ENCODE measurements around the gene LINGO1. TPM values are rescaled to one million over a fixed set of nuclear protein-coding genes. Genes with fewer than 3 reads are reported as not detected.

The LINGO1 gene
- total RNA-seq, 1 donor from 2014 or later: 18.8 TPM

- TF ChIP-seq CTCF (IDR thresholded peaks at IDR 0.05; ENCODE audit: unreplicated experiment): no peak
- H3K27me3 Mint-ChIP-seq (ENCODE audit: unreplicated experiment): peaks cover 11% of the 10 kb centered on the region
- no peak for DNase-seq (ENCODE audit: low spot score)
- no peak overlapping the region for H3K4me3 Mint-ChIP-seq (ENCODE audit: unreplicated experiment)
- no peaks in the 10 kb centered on the region for H3K4me1 Mint-ChIP-seq (ENCODE audit: unreplicated experiment)
- no peak overlapping the region for H3K27ac Mint-ChIP-seq (ENCODE audit: unreplicated experiment)
- H3K36me3 Mint-ChIP-seq (ENCODE audit: low read depth, unreplicated experiment): no peaks in the 10 kb centered on the region
- H3K9me3 Mint-ChIP-seq (ENCODE audit: unreplicated experiment): no peaks in the 10 kb centered on the region
These were observed 58.0 kb downstream of the LINGO1 start for GRCh38 chr15:77574521-77575202.

DNA sequence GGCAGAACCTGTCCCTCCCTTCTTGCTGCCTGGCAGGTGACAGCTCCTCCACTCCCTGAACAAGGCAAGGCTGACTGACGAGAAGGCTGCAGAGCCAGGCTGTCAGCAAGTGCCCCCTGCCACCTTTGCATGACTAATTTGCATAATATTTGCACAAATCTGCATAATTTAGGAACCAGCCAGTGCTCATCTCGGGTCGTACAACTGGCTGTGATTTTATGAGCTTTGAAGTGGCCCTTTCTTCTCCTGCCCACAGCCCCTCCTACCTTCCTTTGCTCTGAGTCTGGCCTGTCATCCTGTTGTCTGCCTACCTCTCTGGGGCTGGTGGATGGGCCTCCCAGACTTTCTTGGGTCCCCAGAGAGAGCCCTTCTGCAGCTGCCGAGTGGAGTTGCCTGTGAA is 58.9 kb downstream of the LINGO1 start:
- Mint-ChIP-seq H3K27ac (ENCODE audit: unreplicated experiment) (no peak overlapping the region), H3K27me3 (ENCODE audit: unreplicated experiment) (peaks cover 9% of the 10 kb centered on the region), H3K4me3 (ENCODE audit: unreplicated experiment) (no peak overlapping the region), H3K9me3 (ENCODE audit: unreplicated experiment) (no peaks in the 10 kb centered on the region), H3K36me3 (ENCODE audit: low read depth, unreplicated experiment) (no peaks in the 10 kb centered on the region), H3K4me1 (ENCODE audit: unreplicated experiment) (peaks cover 6% of the 10 kb centered on the region)
- no peak for TF ChIP-seq CTCF (IDR thresholded peaks at IDR 0.05; ENCODE audit: unreplicated experiment)
- no peak for DNase-seq (ENCODE audit: low spot score)

GRCh38 chr15:77572186-77572585 is 60.5 kb downstream of the LINGO1 start:
- no peak for TF ChIP-seq CTCF (IDR thresholded peaks at IDR 0.05; ENCODE audit: unreplicated experiment)
- H3K4me3 Mint-ChIP-seq (ENCODE audit: unreplicated experiment): no peak overlapping the region
- H3K9me3 Mint-ChIP-seq (ENCODE audit: unreplicated experiment): no peaks in the 10 kb centered on the region
- H3K27me3 Mint-ChIP-seq (ENCODE audit: unreplicated experiment): peaks cover 6% of the 10 kb centered on the region
- H3K27ac Mint-ChIP-seq (ENCODE audit: unreplicated experiment): no peak overlapping the region
- no peaks in the 10 kb centered on the region for H3K36me3 Mint-ChIP-seq (ENCODE audit: low read depth, unreplicated experiment)
- DNase-seq (ENCODE audit: low spot score): no peak
- H3K4me1 Mint-ChIP-seq (ENCODE audit: unreplicated experiment): peaks cover 10% of the 10 kb centered on the region

DNA sequence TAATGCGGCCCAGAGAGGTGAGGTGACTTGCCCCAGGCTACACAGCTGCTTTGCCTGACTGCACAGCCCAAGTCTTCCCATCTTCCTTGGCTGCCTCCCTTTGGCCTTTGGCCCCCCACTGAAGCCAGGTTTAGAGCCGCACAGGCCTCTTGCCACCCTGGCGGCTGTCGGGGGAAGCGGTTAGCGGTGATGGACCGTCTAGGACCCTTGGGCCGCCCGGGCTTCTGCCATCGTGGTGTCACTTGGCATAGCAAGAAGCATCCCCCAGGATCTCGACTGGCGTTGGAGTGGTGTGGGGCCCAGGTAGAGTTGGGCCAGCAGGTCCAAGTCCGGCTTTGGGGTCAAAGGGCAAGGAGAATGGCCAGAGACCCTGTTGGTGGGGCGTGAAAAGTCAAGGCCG is 61.0 kb downstream of the LINGO1 start:
- Mint-ChIP-seq H3K36me3 (ENCODE audit: low read depth, unreplicated experiment) (no peaks in the 10 kb centered on the region), H3K27me3 (ENCODE audit: unreplicated experiment) (peaks cover 6% of the 10 kb centered on the region), H3K27ac (ENCODE audit: unreplicated experiment) (no peak overlapping the region), H3K4me3 (ENCODE audit: unreplicated experiment) (no peak overlapping the region), H3K4me1 (ENCODE audit: unreplicated experiment) (peaks cover 10% of the 10 kb centered on the region), H3K9me3 (ENCODE audit: unreplicated experiment) (no peaks in the 10 kb centered on the region)
- TF ChIP-seq CTCF (IDR thresholded peaks at IDR 0.05; ENCODE audit: unreplicated experiment): no peak
- DNase-seq (ENCODE audit: low spot score): no peak

GRCh38 chr15:77571181-77571580 is 61.5 kb downstream of the LINGO1 start:
- H3K36me3 Mint-ChIP-seq (ENCODE audit: low read depth, unreplicated experiment): no peaks in the 10 kb centered on the region
- peaks cover 3% of the 10 kb centered on the region for H3K27me3 Mint-ChIP-seq (ENCODE audit: unreplicated experiment)
- H3K4me3 Mint-ChIP-seq (ENCODE audit: unreplicated experiment): no peak overlapping the region
- no peaks in the 10 kb centered on the region for H3K9me3 Mint-ChIP-seq (ENCODE audit: unreplicated experiment)
- H3K27ac Mint-ChIP-seq (ENCODE audit: unreplicated experiment): no peak overlapping the region
- H3K4me1 Mint-ChIP-seq (ENCODE audit: unreplicated experiment): peaks cover 10% of the 10 kb centered on the region
- no peak for DNase-seq (ENCODE audit: low spot score)
- TF ChIP-seq CTCF (IDR thresholded peaks at IDR 0.05; ENCODE audit: unreplicated experiment): no peak

Data from endothelial cell (in vitro differentiated cells).